ENCODE measurements around the gene WDR83.

DNA sequence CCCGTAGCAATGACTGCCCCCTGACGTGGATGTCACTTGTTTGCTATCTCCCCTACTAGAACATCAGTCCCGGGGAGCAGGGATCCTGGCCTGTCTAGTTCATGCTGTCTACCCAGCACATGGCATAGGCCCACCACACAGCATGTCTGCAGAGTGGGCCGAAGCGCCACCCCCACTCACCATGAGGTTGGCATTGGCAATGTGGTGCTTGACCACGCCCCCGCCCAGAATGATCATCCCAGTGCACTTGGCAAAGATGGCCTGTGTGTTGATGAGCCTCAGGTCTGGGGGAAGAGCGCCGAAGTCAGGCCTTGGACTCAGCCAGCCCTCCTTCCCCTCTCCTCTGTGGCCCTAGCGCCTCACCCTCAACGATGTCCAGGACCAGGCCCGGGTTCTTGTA, 10.3 kb downstream of the WDR83 start:
- TF ChIP-seq, protein P1, sequence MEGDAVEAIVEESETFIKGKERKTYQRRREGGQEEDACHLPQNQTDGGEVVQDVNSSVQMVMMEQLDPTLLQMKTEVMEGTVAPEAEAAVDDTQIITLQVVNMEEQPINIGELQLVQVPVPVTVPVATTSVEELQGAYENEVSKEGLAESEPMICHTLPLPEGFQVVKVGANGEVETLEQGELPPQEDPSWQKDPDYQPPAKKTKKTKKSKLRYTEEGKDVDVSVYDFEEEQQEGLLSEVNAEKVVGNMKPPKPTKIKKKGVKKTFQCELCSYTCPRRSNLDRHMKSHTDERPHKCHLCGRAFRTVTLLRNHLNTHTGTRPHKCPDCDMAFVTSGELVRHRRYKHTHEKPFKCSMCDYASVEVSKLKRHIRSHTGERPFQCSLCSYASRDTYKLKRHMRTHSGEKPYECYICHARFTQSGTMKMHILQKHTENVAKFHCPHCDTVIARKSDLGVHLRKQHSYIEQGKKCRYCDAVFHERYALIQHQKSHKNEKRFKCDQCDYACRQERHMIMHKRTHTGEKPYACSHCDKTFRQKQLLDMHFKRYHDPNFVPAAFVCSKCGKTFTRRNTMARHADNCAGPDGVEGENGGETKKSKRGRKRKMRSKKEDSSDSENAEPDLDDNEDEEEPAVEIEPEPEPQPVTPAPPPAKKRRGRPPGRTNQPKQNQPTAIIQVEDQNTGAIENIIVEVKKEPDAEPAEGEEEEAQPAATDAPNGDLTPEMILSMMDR (IDR thresholded peaks at IDR 0.05 in 4 of 5, conservative IDR thresholded peaks at IDR 0.05 in 1 of 5), result no peak
- no peak for TF ChIP-seq POLR2A (IDR thresholded peaks at IDR 0.05)

Data from gastrocnemius medialis (tissue), 4 donors.